Hepatic stellate cell (primary cell): ENCODE data around the gene DNMT3A.
"Not testable (repeated sequence)": the region's sequence is repeated elsewhere in the genome, so short reads cannot be mapped to it uniquely, and the experiment has no call there.

ENCODE experiments used
- DNase-seq: peaks from one replicate; pipeline ENCODE4 v3.0.0; 2011; ENCODE audit warnings: low spot score

DNMT3A gene

DNA sequence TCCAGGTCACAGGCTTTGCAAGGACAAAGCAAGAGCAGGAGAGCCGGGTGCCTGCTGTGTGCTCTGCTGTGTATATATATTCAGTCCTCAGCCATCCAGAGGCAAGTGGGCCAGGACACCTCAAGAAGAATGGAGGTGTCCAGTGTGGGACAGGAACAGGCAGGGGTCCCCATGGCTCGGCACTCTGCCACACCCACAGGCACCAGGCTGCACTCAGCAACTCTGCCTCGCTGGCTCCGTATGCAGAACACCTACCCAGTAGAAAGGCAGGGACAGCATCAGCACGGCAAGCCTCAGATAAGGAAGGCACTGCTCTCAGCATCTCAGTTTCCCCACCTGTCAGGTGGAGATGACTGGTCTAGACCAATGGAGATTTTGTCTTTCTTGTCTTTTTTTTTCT lies 57.8 kb downstream of the DNMT3A start:
- no peak for DNase-seq

DNA sequence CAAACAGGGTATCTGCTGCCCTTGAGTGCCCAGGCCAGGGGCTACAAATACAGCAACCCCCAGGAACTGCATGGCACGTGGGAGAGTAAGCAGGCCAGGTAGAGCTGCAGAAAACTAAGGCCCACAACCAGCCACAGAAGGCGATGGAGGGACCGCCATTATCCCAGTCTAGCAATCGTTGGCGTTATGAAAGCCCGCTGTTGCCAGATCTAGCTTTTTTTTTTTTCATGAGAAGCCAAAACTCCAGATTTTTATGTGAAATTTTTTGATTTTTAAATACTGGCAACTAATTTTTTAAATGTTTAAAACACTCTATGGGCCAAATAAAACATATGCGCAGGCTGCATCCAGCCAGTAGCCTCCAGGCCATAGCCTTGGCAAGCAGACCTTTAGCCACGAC lies 59.8 kb downstream of the DNMT3A start:
- DNase-seq = no peak

DNA sequence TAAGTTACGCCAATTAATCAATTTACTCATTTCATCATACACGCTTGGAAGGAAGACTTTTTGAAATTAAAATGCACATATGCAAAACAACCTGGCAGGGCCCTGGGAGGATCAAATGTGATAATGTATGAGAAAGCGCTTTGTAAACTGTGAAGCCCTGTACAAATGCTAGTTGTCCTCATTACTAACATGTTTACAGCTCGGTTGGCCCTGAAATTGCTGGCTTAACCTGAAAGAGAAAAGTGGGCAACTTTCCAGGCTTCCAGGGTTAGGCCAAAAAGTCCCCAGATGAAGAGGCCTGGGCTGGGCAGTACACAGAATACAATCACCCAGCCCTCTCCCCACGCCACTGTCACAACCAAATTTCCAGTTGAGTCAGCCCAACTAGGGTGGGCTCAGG lies 60.2 kb downstream of the DNMT3A start:
- no peak for DNase-seq

DNA sequence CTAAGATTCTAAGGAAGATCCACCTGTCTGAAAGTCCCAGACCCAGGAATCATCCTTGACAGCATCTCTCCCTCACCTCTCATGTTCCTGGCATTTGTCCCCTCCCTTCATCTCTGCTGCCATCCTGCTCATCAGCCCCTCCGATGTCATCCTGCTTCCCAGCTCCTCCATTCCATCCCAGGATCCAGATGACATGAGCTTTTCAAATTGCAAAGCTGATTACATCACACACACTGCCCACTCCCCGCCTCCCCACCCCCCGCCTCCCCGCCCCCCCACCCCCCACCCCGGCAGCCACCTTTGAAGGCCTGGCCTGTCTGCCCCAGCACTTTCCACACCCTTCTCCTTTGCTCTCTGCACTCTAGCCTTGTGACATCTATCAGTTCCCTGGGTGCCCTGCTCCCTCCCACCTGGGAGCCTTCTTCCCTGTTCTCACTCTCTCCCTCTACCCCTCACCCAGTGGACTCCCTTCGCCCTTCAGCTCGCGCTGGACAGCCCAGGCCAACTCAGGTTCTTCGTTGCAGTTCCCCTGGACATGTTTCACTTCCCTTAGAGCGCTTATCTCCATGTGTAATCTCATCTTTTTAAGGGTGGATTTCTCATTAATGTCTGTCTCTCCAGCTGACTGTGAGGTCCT lies 61.6 kb downstream of the DNMT3A start:
- no peak for DNase-seq

DNA sequence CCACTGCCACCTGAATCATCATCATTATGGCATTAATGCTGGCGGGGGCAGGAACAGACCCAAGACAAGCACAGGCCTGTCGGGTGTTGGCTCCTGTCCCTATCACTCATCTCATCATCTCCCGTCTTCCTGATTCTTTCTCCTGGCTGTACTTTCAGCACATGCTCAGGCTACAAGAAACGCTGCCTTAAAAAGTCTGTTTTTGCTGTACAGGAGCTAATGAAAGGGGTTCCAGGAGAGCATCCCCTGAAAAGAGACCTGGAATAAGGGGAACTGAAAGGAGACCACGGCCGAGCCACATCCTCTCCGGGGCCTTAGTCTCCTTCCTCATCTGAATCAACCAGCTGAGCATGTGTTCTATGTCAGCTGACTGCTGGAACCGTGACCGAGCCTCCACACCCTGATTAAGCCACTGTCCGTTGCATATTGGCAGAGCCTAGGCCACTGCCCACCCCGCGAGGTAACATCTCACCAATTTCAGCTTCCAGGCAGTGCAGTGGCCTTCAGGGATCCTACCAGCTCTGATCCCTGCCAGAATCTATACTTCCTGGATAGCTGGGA lies 62.6 kb downstream of the DNMT3A start:
- DNase-seq = no peak

DNA sequence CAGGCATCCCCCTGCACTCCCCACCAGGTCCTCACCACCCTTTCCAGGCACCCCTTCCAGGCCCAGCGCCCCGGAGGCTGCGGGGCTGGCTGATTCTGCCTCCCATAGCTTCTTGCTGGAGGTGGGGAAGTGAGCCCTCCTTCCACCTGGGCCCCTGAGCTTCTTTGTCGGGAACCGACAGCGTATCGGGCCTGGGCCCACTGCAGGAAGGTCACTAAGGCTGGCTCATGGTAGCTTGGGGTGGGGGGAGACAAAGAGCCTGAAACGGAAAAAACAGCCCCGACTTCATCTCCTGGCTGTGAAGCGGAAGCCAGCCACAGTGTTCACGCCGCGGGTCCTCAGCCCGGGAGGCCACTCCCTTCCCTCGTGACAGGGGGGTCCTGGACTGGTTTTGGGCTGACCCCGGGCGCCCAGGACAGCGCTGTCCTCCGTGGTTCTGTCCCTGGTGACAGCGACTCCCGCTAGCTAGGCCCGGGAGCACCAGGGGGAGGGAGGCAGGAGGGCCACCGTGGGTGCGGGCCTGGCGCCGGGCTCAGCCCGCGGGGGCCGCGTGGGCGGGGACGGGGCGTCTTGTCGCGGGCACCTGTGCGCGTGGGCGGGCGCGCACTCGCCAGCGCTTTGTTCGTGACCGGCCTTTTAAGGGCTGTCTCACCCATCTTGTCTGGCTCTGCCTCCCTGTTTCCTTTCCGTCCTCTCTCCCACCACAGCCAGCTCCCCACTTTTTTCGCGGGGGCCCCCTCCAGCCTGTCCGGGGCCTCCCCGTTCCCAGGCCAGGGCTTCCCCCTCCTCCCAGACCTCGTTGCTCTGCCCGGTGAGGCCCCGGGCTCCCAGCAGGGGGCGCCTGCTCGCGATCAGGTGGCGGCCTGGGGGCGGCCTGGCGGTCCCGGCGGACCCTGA lies 64.9 kb downstream of the DNMT3A start:
- DNase-seq = peak; percentile 66

DNA sequence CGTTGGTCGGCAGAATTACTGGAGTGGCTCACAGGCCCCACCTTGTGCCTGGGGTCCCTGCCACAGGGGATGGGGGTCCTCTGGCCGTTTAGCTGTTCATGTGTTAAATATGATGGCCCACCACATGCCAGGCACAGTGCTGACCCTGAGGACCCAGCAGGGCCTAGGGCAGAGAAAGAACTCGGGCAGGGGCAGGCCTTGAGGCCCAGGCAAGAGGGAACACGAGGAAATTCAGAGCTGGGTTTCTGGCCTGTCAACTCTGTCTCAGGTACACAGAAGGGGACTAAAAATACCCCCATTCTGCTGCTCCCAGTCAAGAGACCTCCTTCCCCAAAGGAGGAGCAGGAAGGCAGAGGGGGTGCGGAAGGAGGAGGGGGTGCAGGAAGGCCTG lies 66.2 kb downstream of the DNMT3A start:
- DNase-seq = no peak

DNA sequence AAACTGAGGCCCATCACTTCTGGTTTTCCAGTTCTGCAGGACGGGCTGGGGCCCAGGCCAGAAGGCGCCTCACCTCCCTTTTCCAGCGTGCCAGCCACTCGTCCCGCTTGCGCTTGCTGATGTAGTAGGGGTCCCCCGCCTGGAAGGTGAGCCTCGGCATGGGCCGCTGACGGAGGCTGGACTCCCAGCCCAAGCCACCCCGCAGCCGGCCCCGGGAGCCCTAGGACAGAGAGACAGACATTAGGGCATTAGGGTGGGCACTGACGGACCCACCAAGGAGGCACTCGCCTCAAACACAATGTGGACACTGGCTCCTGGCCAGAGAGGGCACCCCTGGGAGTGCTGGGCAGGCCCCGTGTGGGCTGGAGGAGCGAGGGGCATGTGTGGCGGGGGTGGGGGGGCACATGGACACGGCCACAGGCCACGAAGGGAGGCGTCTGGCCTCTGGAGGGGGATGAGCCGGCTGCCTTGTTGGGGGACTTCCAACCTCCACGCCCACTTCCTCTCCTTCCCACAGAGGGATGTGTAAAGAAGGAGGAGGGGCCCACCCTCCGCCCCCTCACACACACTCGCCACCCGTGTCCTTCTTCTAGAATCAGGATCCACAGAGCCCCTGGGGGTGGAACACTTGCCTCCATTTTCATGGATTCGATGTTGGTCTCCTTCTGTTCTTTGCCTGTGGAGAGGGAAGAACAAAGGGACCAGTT lies 66.7 kb downstream of the DNMT3A start:
- DNase-seq = no peak

DNA sequence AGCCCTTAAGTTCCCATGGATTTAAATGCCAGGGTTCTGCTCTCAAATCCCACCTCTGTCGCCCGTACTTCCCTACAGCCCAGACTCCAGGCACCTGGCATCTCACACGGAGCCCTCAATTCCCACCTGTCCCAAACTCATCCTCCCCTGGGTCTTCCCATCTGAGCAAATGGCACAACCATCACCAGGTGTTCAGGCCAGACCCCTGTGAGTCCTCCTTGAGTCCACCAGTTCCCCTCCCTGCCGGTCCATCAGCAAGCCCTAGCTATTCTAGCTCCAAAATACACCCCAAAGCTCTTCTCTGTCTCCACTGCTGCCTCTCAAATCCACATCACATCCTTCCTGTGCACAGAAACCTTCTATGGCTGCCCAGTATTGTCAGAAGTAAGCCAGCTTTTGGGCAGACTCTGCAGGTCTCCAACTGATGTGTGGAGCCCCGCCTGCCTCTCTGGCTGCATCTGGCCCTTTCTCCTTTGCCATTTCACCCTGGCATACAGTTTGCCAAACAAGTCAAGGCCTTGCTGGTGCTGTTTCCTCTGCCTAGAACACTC lies 67.7 kb downstream of the DNMT3A start:
- no peak for DNase-seq

DNA sequence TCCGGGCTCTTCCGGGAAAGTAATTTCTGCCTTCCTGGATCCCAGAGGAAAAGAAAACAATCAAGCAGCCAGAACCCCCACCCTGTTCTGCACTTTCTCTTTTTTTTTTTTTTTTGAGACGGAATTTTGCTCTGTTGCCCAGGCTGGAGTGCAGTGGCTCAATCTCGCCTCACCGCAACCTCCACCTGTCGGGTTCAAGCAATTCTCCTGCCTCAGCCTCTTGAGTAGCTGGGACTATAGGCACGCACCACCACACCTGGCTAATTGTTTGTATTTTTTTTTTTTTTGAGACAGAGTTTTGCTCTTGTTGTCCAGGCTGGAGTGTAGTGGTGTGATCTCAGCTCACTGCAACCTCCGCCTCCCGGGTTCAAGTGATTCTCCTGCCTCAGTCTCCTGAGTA lies 69.0 kb downstream of the DNMT3A start:
- not testable (repeated sequence) for DNase-seq

DNA sequence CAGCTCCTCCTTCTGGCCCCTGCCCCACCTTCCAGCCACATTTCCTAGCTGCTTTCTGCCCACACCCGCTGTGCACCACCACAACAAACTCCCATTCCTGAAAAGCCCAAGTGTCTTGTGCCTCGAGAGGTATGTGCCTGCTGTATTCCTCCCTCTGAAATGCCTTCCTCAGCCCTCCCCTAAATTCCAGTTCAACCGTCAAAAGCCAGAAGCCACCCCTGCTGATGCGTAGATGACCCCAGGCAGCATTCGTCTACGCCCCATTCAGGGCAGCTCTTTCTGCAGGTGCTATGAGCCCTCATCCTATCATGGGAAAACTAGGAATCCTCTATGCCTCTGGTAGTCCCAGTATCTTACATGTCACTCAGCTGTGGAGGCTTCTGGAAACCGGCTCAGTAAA lies 71.7 kb downstream of the DNMT3A start:
- DNase-seq = no peak

DNA sequence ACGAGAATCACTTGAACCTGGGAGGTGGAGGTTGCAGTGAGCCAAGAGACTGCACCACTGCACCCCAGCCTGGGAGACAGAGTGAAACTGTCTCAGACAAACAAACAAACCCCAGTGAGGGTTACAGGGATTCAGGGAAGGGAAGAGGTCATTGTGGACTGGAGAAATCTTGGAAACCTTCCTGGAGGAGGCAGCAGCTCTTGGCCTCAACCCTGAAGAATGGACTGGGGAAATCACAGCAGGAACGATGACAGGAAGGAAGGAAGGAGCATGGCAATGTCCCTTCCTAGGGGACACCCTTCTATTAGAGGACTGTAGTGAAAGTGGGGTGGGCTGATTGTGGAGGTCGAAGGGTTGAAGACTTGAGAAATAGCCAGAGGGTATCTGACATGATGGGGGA lies 72.5 kb downstream of the DNMT3A start:
- no peak for DNase-seq

DNA sequence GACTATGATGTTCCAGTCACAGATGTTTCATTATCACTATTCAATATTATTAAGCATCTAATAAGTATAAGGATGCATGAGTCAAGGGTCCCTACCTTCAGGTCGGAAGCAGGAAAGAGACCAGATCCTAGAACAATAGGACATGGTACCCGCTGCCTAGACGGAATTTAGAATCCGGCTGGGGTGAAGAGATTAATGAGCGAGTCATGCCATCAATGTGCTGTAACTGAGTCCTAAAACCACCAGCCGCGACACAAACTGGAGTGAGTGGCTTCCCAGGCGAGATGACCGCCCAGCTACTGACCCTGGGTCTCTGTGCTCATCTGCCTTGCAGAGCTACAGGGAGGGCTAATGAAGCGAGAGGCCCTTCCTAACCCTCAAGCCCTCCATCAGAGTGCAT lies 73.6 kb downstream of the DNMT3A start:
- no peak for DNase-seq

DNA sequence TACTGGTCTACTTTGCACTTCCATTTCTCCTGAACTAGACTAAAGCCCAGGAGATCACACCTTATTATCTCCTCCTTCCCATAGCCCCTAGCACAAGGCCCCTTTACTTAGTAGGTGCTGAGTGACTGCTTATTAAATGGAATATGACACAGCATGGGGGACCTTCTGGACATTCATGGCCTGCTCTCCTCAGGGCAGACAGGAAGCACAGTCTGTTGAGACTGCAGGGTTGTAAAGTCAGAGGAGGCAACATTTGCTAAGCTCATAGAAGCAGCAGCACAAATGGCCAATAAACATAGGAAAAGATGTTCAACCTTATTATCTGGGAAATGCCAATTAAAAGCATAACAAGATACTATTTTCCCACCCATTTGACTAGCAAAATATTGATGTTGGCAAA lies 75.3 kb downstream of the DNMT3A start:
- no peak for DNase-seq

DNA sequence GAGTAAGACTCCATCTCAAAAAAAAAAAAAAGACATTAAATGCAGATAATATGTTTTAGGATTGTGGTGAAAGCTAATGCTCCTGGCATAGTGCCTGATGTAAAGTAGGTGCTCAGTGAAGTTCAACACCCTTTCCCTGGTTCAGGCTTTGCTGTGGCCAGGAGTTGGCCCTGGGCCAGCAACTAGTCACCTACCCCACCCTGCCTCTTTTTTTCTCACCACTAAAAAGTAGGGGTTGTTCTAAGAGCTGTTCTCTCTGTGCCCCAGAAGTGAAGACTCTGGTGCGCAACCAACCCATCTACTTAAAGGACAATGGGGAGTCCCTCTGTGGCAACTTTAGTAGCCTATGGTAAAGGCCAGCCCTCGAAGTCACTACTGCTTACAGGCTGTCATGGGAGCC lies 75.9 kb downstream of the DNMT3A start:
- no peak for DNase-seq

DNA sequence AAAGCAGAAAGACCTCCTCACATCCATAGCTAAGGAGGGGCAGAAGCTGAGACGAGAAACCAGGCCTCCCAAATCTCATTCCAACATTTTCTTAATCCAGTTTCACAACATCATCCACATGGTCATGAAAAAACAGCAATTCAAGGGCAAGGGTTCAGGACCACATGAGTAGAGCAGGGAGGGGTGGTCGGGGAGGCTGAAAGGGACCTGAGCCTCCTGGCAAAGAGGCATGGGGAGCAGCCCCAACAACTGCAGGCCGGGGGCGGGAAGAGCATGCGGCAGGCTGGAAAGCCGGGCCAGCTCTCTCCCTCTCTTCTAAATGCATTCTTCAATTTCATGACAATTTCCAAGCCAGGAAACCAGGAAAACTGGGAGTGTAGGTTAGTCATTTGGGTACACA lies 76.7 kb downstream of the DNMT3A start:
- no peak for DNase-seq

DNA sequence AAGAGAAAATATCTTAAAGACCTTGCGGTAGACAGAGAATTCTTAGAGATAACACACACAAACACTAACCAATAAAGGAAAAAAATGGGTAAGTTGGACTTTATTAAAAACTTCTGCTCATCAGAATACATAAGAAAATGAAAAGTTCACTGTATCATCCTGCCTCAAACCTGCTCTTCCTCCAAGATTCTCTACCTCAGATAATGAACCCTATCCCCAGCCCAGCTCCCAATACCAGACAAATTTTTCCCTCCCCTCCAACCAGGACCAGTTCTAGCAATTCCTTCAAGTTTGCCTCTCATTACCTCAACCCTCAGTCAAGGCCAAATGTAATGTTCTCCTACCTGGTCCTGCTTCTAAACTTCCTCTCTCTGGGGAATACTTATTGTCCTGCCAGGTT lies 79.4 kb downstream of the DNMT3A start:
- DNase-seq = no peak

DNA sequence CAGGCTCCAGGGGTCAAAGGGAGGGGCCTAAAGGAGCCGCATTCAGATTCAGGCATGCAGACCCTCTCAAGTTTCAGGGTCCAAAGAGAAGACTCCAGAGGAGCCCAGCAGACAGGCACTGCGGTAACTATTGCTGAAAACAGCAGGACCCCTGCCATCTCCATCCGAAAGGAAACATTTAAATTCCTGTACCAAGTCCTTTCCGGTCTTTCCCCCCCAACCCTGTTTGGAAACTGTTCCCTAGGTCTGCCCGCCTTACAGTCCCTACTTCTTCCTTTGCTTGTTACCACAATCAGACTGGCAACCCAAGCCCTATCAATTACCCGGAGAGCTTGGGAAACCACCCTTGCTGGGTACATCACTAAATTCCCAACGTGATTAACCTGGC lies 82.0 kb downstream of the DNMT3A start:
- DNase-seq = no peak

DNA sequence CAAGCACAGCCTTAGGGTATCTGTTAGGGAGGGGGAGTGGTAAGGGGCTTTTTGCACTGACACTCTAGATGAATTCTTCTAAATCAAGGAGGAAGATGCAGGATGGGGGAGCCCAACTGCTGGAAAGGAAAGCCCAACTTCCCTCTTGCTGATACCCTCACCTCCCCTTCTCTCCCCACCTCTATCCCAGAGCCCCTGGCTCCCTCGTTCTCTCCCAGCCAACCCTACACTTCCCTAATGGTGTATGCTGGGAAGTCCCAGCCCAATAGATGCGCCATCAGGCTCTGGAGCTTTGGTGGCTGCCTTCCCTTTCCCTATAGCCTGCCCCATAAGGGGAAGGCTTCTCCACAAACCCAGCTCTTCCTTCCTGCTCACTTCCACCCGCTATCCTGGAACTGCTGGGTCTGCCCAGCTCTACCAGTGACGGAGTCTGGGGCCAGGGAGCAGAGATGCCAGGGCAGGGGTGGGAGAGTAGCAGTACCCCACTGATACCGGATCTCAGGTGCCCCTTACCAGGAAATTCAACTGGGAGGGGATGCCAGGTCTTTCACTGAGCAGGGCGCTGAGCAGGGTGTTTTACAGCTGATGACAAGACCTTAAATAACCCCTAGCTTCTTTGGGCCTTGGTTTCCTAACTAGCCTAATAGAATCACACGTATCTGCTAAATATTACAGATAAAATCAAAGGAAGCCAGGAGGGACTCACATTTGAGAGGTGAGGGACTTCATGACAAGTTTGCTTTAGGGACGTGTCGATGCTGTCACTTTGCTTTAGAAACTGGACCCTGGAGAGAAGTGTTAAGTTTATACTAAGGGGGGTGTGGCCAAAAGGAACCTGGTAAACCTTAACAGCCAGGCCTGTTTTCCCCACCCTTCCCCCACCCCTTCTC lies 82.6 kb downstream of the DNMT3A start:
- no peak for DNase-seq

DNA sequence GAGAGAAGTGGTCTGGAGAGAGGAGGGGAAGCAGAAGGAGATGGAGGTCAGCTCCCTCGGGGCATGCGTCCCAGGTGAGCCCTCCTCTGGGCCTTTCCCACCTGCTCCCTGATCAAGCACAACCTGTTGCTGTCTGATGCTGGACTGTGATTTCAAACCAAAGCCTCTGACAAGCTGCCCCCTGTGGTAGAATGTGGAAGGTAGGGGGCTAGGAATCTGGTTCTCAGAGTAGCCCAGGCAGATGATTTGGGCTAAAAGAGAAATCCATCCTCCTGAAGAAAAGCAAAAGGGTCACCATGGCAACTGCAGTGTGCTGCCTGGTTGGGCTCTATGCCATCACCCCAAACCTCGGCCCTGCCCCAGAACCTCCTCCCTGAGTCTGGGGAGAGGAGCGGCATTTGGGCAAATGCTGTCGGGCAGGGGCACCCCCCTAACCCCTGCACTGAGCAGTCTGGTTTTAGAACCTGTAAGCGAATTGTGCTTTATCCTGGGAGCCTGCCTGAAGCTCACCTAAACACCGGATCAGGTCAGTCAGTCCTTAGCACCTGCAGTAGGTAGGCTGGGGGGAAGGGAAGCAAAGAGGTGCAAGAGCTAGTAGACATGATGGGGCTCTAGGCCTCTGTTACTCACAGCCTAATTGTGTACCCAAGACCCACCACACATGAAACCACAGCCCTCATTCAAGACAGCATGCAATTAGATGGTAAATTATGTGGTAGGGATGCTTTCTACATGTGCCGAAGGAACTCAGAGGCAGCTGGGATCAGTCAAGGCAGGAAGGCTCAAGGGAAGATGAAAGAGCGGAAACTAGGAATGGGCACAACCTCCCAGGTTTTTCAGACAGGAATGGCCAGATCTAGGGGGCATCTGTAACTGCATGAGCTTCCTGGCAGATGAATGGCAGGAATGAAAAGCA lies 83.5 kb downstream of the DNMT3A start:
- no peak for DNase-seq
